HG03060 (cell line): Measurements from ENCODE around the gene DGUOK.
"Not testable (repeated sequence)": the region's sequence is repeated elsewhere in the genome, so short reads cannot be mapped to it uniquely, and the experiment has no call there.

Source experiments
- ATAC-seq: cut with Tn5 transposase; IDR thresholded peaks from one replicate; pipeline ENCODE4 v1.9.1; 2021; ENCODE audit warnings: low read depth, moderate number of reproducible peaks; ENCODE audit not compliant: unreplicated experiment

DGUOK gene

DNA sequence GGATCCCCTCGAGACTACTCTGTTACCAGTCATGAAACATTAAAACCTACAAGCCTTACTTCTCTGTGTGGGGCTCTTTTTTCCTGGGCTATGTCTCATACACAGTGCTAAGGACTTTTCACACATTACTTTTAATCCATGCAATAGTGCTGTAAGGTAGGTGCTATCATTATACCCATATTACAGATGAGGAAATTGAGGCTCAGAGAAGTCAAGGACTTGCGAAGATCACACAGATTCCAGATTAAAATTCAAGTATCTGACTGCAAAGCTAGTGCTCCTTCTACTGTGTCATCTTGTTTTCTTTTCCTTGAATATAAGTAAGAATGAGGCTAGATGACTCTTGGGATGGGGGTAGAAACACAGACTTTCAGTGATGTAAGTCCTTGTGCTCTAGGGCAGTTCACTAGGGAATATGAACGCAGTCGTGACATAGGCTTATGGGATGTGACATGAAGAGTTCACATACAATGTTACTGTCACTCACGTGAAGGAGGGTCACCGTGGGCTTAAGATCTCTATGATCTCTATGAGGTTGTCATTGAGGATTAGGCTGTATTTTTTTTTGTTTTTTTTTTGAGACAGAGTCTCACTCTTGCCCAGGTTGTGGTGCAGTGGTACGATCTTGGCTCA lies 7.0 kb upstream of the DGUOK start:
- ATAC-seq = no peak

DNA sequence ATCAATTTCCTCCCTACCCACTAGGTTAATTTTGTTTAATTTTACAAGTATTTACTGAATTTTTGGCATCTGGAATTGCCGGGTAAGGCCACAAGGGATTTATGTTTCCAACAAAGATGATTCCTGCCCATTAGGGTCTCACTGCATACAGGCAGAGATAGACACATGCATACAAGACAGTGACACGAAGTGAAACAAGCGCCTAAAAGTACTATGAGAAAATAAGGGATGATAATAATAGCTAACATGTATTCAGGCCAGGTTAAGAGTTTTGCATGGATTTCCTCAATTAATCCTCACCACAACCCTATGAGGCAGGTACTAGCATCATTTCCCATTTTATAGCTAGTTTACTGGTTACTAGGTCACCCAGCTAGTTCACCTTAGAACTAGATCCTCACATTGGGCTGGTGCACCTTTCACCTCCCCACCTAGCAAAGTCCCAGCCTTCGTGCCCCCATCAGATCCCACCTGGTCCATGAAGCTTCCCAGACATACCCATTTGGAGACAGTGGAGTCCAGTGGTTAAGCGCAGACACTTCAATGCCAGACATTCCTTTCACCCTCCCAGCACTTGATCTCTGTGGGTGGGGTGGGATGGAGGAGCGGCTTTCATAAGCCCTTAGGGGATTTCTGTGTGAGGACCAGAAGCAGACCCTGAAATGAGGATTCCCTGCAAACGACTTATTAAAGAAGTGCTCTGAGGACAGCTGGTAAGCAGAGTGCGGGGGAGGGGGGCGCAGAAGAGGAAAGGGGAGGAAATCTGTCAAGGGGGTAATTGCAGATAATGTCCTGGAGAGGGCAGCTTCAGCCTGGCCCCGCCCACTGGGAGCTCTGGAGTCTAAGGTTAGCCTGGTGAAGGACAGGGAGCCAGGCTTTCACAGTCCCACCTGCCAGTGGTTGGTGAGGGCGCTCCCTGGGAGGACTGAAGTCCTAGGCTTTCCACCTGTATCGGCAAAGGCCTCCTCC lies 5.8 kb upstream of the DGUOK start:
- no peak for ATAC-seq

DNA sequence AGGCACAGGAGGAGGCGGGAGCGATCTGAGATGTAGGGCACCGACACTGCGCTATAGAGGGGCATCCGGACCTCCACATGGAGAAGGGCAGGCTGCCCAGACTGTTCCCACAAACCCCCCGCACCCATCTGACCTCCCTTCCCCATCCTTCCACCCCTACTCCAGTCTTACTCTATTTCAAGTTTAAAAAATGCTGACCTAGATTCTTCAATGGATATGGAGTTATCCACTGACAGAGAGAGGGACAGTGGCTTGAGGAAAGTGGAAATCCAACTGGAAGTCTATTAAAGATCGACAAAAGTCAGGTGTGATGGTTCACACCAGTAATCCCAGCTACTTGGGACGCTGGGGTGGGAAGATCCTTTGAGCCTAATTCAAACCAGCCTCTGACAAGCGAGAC lies 5.1 kb upstream of the DGUOK start:
- ATAC-seq = no peak

DNA sequence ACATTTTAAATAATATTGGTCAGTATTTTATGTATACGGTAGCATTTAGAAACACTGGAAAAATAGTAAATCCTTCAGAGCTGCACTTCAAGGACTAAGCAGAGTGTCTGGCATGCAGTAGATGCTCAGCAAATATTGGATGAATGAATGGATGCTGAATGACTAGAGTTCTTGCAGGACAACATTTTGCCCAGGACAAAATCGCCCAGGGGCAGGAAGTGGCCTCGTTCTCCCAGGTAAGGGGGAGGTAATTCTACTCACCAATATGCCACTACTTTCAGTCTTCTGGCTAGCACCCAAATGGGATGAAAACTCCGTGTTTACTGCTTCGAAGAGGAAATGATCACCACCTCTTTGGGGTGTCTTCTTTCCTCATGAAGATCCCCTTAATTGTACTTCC lies 4.0 kb upstream of the DGUOK start:
- no peak for ATAC-seq

DNA sequence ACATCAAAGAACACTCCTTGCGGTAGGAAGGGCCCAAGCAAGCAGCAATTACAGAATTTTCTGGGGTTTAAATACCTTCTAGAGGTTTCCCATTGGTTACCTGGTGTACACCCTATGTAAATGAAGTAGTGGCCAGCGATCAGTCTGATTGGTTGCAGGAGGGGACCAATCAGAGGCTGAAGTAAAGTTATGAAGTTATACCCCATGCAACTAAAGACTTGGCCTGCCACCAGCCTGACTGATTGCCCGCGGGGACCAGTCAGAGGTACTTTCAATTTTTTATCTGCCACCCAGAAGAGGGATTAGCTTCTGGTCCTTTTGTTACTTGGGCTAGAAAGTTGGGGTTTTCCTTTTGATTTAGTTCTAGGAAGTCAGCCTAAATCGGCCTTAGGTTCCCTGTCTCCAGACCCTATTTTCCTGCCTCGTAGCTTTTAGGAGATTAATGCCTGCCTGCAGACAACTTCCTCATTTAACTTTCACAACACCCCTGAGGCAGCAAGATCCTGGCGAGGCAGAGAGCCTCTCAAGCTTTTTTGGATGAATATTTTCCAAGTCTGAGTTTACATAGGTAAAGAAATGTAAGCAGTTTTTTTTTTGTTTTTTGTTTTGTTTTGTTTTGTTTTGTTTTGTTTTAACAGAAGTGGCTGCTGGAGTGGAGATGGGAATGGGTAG lies 1.5 kb upstream of the DGUOK start:
- no peak for ATAC-seq

DNA sequence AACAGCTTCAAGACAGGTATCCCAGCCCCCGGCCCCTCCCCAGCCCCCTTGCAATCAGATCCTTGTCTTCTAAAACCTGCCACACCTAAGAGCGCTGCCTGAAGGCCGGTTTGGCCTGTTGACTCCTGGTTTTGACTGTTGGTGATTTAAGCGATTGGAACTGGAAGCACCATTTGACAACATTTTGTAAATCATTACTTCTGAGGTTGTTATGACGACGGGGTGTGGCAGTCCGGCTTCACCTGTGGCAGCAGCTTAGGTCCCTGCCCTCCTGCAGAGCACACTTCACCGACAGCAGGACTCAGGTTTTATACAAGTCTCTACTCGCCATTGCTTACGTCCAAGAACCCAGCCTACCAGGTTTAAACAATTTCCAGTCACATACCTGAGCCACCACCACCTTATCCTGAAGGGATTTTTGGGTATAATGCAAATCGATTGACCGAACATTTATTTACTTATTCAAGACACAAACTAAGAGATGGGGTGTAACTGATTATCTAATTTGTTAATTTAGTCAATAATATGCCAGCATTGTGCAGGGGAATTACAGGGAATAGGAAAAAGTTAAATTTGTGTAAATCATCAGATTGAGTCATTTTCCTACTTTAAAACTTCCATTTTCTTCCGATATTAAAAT lies 707 bp upstream of the DGUOK start:
- no peak for ATAC-seq

DNA sequence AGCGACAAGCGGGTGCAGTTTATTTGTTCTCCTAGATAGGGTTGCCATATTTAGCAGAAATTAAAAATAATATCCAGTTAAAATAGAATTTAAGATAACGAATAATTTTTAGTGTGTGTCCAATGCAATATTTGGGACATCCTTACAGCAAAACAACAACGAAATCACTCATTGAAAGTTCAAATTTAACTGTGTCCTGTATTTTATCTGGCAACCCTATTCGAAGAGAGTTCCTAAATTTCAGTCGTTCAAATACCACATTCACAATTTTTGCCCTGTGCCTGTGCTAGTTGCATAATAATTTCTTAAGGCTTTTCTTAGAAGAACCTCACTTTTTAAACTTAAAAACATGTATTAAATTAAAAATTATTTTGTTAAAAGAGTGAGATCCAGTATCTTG lies 664 bp downstream of the DGUOK start:
- ATAC-seq = no peak

DNA sequence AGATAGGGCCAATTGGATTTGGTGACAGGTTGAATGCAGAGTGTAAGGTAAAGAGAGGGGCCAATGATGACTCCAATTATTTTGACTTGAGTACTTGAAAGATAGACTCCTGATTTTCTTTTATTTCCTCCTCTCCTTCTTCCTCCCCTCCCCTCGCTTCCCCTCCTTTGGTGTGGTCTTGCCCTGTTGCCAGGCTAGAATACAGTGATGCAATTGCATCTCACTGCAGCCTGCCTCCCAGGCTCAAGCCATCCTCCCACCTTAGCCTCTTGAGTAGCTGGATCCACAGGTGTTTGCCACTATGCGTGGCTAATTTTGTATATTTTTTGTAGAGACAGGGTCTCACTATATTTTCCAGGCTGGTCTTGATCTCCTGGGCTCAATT lies 2.3 kb downstream of the DGUOK start:
- ATAC-seq = no peak

DNA sequence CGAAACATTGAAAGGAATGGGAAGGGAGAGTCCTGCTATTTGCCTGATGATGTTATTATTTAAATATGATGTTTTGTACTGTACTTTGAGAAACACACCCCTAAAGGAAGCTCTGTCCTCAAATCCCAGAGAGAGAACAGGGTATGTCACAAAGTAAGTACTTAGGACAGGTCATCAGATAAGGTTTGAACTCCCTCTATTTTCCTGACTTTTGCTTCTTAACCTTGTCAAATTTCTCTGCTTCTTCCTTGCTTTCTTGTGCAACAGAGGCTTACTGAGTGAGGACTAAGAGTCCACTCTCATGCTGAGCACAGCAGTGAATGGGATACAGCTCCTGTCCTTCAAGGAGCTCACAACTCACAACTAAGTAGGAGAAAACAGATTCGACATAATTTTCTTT lies 3.7 kb downstream of the DGUOK start:
- ATAC-seq = no peak

DNA sequence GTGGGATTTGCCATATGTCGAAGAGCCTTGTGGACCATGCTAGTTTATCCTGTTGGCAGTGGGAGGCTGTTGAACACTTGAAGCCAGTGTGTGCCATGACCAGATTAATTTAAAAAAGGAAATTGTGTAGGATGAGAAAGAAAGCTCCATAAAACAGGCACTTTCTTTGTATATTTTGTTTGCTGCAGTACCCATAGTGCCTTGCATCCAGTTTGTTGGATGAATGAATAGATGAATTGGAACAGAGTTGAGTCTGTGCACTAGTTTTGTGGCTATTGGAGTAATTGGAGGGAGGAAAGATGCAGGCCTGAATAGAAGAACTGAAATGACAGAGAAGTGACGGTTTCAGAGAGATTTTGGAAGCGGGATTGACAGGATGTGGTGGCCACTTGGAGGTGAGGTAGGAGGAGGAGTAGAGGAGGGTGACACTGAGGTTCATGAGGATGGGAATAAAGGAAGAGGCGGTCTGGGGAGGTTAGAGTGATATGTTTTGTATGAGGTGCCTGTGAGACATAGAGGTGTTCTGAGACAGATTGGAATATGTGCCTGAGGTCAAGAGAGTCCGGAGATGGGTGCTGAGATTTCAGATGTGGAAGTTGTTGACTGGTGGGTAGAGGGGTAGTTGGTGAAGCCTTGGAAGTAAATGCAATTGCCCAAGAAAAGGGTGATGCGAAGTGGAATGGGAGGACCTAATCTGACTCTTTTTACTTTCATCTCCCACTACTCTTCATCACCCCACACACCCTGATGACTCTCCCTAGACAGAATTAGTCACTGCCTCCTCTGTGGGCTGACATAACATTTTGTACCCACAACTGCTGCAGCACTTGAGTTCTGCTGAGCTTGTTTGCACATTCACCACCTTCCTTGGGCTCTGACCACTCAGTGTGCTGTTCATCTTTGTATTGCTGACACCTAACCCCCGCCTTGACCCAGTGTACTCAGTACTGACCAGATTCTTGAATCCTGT lies 5.1 kb downstream of the DGUOK start:
- no peak for ATAC-seq

DNA sequence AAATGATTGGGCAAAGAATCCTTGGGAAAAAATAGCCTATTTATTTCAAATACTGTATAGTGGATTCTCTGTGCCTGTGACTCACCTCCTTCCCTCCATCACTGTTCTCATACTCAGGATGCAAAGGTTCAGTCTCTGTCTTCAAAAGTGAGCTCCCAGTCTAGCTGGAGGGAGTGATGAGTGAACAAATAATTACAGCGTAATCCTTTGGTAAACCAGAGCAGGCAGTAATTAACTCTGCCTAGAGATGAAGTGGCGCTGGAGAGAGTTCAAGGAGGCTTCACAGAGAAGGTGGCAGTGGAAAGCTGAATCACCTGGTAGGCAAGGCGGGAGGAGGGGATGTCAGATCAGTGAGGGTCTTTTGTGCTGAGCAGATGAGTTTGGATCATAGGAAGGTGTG lies 6.5 kb downstream of the DGUOK start:
- no peak for ATAC-seq

DNA sequence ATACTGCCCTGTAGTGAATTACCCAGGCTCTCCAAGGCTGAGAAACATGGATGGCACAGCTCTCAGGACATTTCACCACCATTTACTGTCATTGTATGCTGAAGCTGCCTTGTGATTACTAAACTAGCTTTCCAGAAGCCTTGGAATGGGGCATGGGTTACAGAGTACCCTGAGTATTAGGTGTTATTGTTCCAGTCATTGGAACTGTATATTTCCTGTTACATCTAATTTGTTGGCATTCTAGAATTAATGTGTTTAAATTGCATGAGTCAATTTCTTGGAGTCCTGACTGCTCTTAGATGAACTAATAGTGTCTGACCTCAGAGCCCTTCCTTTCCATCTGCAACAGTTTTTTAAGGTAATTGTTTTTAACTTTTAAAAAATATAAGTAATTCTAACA lies 9.0 kb downstream of the DGUOK start:
- ATAC-seq = no peak

DNA sequence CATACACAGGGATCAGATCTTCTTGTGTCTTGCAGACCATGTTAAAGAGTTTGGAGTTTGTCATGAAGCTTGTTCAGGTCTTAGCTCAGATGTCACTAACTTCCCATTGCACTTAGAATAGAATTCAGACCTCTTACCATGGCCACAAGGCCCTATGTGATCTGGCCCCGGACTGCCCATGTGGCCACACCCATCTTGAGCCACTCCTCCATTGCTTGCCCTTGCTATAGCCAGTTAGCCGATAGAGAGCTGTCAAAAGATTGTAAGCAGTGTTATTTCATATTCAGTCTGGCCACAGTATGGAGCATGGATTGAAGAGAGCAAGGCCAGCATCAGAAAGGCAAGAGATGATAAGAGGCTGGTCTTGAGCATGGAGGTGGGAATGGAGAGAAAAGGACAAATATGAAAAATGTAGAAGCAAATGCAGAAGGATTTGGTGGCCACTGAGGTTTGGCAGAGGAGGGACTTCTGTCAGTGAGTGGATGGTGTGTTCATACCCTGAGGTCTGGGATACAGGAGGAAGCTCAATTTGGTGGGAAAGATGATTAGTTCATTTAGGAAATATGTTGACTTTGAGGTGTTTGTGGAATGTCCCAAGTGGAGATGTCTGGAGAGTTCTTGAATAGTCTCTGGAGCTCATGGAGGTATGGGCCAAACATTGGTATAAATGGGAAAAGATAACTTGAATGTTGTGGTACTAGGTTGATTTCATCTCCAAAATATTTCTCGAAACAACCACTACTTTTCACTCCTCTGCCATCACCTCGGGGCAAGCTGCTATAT lies 10.6 kb downstream of the DGUOK start:
- no peak for ATAC-seq

DNA sequence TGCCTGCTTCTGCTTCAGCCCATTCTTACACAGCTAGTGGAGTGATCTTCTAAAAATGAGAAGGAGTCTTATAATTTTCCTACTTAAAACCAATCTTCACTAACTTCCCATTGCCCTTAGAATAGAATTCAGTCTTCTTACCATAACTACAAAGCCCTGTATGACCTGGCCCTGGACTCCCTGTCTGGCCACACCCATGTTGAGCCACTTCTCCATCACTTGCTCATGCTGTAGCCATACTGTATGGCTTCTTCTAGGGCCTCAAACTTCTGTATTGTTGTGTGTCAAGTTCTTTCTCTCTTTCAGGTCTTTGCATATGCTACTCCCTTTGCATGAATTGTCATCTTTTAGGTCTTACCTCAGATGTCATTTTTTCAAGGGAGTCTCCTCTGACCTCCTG lies 11.2 kb downstream of the DGUOK start:
- no peak for ATAC-seq

DNA sequence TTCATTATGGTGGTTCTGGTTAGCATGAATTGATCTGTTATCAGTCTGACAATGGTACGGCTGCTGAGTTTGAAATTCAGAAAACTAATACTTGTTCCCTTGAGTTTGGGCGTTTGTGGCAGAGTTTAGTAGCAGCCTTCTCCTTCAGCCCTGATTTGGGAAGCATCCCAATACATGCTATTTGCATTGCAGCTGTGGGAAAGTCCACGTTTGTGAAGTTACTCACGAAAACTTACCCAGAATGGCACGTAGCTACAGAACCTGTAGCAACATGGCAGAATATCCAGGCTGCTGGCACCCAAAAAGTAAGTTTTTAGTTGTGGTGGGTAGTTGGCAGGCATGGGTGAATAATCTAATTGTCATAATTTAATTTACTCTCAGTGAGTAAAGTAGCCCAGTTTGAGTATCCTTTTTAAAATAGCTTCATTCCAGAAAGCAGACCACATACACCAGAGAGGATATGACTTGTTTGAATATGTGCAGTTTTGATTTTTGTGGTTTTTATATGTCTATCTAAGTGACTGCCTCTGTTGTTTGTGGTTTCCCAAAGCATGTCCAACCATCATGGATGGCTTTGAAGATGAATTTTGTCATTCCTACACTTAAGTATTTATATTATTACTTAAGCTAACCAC lies 12.2 kb downstream of the DGUOK start:
- ATAC-seq = no peak

DNA sequence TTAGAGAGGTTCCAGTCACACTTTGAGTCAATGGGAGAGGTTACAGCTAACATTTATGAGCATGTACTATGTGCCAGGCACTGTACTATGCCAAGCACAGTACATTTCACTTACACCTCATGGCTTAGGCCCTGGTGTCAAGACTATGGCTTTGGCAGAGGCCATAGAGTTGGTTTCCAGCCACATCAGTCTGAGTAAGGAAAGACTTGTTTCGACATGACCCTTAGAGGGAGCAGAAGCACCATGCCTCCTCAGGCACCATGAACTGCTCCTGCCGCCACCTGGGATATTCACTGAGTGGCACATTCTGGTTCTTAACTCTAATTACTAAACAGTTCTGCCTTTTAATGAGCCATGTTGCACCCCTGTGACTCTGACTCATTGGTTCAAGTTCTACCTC lies 12.7 kb downstream of the DGUOK start:
- ATAC-seq = no peak

DNA sequence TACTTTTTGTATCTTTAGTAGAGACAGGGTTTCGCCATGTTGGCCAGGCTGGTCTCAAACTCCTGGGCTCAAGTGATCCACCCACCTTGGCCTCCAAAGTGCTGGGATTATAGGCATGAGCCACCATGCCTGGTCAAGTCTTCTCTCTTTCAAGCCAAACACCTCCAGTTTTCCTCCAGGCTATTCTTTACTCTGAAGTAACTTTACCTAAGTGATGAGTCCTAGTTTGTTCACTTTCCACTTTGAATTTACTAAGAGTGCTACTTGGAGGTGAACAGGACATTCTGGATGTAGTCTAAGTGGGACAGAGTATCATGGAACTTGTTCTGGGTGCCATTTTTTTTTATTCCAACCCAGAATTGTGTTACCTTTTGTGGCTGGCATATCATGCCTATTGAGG lies 13.4 kb downstream of the DGUOK start:
- not testable (repeated sequence) for ATAC-seq

DNA sequence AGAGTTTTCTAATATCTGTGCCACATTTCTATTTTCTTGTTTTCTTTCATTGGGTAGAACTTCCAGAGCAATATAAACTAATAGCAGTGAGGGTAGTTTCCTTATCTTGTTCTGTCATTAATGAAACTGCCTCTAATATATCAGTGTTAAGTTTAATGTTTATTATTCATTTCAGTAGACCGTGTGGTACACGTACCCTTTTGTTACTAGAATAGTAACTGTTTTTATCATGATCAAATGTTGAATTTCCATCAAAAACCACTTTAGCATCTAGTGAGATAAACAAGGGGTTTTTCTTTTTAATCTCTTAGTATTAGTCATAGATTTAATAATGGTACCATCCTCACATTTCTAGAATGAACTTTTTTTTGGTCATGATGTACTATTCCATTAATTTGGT lies 16.0 kb downstream of the DGUOK start:
- ATAC-seq = no peak

DNA sequence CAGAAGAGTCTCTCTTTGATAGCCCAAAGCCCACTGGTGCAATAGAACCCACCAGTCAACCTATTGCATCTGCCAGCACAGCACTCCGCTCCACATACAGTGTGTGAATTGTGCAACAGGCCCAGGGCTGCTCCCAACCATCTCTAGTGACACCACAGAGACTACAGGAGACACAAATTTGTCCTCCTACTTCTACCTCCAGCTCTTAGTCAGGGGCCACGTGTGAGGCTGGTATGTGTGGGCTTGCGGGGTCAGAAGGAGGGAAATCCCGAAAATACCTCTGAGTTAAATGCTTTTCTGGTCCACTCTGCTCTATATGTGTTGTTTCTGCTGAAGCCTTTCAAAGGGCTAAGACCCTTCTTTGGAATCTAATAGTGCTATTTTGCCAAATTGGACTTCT lies 18.0 kb downstream of the DGUOK start:
- ATAC-seq = no peak
